NB4 (cell line): ENCODE measurements around the gene PTGFRN.

Source experiments
- DNase-seq: peaks from one replicate; pipeline ENCODE4 v3.0.0; 2010; ENCODE audit warnings: low read depth
- H3K4me3 ChIP-seq: one replicate; pipeline ENCODE4 v1.5.1; 2011; ENCODE audit warnings: mild to moderate bottlenecking, low read depth, low read length, moderate library complexity
- MYC ChIP-seq: IDR thresholded peaks from 2 replicates; pipeline ENCODE4 v1.6.1; 2011; ENCODE audit warnings: low read depth, low read length
- POLR2A ChIP-seq: IDR thresholded peaks from 2 replicates; pipeline ENCODE4 v1.6.1; 2011; ENCODE audit warnings: mild to moderate bottlenecking; ENCODE audit not compliant: insufficient read length; ENCODE audit errors: extremely low read depth
- TF ChIP-seq, protein P1 (sequence below): IDR thresholded peaks from 2 replicates; pipeline ENCODE4 v1.6.1; 2011; ENCODE audit warnings: low read depth, low read length
- TF ChIP-seq, protein P2 (sequence below): IDR thresholded peaks from one replicate; pipeline ENCODE4 v1.5.1; 2012; ENCODE audit warnings: low read depth, low read length

Gene PTGFRN

DNA sequence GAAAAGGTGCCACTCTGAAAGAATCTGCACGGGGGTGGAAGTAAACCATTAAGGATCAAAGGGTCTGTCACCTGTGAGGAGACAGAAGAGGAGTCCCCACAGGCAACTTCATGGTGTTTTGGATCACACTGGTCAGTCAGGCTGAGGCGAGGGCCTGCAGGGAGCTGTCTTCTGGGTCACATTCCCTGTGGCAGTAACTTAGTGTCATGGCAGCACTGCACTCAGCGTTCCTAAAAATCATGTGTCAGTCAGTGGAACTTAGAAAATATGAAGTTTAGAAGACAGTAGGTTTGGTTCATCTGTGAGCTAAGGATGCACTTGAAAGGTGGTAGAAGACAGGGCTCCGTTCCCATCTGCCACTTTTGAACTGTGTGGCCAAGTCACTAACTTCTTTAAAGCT is 48.4 kb downstream of the PTGFRN start:
- DNase-seq, result no peak
- no peak overlapping the region for H3K4me3 ChIP-seq
- TF ChIP-seq MYC, result no peak
- TF ChIP-seq, protein P1, sequence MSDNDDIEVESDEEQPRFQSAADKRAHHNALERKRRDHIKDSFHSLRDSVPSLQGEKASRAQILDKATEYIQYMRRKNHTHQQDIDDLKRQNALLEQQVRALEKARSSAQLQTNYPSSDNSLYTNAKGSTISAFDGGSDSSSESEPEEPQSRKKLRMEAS, result no peak
- TF ChIP-seq, protein P2, sequence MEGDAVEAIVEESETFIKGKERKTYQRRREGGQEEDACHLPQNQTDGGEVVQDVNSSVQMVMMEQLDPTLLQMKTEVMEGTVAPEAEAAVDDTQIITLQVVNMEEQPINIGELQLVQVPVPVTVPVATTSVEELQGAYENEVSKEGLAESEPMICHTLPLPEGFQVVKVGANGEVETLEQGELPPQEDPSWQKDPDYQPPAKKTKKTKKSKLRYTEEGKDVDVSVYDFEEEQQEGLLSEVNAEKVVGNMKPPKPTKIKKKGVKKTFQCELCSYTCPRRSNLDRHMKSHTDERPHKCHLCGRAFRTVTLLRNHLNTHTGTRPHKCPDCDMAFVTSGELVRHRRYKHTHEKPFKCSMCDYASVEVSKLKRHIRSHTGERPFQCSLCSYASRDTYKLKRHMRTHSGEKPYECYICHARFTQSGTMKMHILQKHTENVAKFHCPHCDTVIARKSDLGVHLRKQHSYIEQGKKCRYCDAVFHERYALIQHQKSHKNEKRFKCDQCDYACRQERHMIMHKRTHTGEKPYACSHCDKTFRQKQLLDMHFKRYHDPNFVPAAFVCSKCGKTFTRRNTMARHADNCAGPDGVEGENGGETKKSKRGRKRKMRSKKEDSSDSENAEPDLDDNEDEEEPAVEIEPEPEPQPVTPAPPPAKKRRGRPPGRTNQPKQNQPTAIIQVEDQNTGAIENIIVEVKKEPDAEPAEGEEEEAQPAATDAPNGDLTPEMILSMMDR, result no peak
- TF ChIP-seq POLR2A, result no peak

DNA sequence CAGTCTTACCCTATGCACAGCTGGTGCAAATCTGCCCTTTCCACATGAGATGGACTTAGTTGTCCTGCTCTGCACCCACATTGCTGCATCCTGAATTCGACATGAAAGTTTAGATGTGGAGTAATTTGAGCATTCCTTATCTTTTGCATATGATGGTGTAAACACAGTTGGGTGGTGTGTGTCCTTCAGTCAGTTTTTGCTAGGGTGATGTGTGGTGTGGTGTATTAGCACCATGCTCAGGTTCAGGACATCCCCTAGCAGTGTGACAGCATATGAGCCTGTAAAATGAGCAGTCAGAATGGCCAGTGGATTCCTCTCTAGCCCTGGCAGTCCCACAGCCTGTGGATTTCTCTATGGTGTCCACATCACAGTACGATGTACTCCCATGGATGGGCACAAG is 49.3 kb downstream of the PTGFRN start:
- no peak for DNase-seq
- TF ChIP-seq, protein P1, result no peak
- TF ChIP-seq MYC, result no peak
- TF ChIP-seq, protein P2, result no peak
- no peak for TF ChIP-seq POLR2A
- no peak overlapping the region for H3K4me3 ChIP-seq

DNA sequence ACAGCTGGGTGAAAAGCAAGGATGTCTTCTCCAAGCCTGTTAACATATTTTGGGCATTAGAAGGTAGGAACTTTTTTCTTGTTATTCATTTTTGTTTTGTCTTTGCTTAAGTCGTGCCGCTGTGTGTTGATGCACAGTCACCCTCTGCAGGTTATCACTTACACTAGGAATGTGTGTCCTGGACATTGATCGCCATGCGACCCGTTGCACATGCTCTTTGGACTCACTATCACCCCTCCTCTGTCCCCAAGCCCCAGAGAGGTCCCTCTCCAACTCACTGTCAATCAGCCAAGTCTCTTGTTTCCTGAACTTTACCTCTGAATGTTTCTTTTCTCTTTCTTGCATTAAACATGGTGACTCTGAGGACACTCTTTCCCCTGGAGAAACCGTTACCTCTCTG is 51.9 kb downstream of the PTGFRN start:
- no peak overlapping the region for H3K4me3 ChIP-seq
- no peak for DNase-seq
- TF ChIP-seq, protein P1, result no peak
- TF ChIP-seq POLR2A, result no peak
- TF ChIP-seq, protein P2, result no peak
- no peak for TF ChIP-seq MYC

DNA sequence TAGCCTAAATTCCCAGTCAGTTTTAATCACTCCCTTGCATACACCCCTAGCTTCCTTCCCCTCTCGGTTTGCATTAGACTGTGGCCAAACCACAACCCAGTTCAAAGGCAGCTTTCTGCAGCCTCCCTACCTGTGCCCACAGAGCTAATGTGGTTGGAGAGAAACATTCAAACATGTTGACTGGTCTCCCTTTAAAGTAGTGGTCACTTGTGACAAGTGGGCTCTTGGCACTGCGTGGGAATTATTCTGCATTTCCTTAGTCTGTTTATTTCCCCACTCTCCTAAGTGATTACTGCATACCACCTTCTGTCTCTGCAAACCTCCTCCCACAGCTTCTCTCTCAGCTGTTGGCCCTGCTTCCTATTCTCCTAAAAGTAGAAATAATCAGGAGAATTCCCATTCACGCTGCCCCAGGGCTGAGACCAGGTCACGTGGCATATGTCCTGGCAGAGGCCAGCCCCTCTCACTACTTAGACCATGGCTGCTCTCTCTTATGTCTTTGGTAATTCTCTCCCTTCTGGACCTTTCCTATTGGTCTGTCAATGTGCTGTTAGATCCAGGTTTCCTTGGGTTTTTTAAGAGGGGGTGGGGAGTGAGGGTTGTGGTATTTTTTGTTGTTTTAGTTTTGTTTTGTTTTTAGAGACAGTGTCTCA is 53.4 kb downstream of the PTGFRN start:
- no peak for TF ChIP-seq POLR2A
- TF ChIP-seq, protein P2, result no peak
- peak; percentile 18 for DNase-seq

DNA sequence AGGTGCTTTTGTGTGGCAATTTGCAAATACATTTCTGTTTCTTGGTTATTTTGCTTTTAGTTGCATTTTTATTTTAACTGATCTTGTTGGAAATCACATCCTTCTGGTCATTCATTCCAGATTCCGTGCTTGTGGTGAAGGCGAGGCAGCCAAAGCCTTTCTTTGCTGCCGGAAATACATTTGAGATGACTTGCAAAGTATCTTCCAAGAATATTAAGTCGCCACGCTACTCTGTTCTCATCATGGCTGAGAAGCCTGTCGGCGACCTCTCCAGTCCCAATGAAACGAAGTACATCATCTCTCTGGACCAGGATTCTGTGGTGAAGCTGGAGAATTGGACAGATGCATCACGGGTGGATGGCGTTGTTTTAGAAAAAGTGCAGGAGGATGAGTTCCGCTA is 57.1 kb downstream of the PTGFRN start:
- TF ChIP-seq MYC (no peak), POLR2A (no peak)
- TF ChIP-seq, protein P2, result no peak
- TF ChIP-seq, protein P1, result no peak
- DNase-seq, result no peak

More for the DNA sequence above, 53.4 kb downstream of the PTGFRN start:
- H3K4me3 ChIP-seq, result no peak overlapping the region

DNA sequence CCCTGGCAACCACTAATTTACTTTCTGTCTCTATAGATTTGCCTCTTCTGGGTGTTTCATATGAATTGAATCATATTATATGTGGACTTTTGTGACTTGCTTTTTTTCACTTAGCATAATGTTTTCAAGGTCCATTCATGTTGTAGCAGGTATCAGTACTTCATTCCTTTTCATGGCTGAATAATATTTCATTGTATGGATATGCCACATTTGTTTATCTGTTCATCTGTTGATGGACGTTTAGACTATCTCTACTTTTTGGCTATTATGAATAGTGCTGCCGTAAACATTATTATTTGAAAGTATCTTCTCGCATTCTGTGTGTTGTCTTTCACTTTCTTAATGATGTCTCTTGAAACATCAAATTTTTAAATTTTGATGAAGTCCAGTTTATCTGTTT is 59.0 kb downstream of the PTGFRN start:
- TF ChIP-seq, protein P2, result no peak
- TF ChIP-seq POLR2A (no peak), MYC (no peak)
- TF ChIP-seq, protein P1, result no peak
- no peak overlapping the region for H3K4me3 ChIP-seq
- no peak for DNase-seq

More for the DNA sequence above, 57.1 kb downstream of the PTGFRN start:
- H3K4me3 ChIP-seq, result no peak overlapping the region
